H1 (cell line): ENCODE results near the gene TRAK1. TPM values are rescaled to one million over a fixed set of nuclear protein-coding genes. Genes with fewer than 3 reads are reported as not detected.

Experiments
- CTCF ChIA-PET: fragments of 300-600 bp; sonication (Branson Sonifier 250); formaldehyde crosslinking; loops from one replicate; lab custom pipeline; 2021; ENCODE audit not compliant: partially characterized antibody; lab: Charles Lee
- POLR2A ChIA-PET: fragments of 300-600 bp; sonication (Branson Sonifier 250); formaldehyde crosslinking; loops from one replicate; lab custom pipeline; 2021; ENCODE audit warnings: inconsistent platforms; ENCODE audit not compliant: partially characterized antibody; lab: Charles Lee
- DNase-seq, 2 experiments: peaks; one replicate each; pipeline versions ENCODE4 v3.0.0 to v3.0.0-alpha.2; 2010 to 2022; ENCODE audit warnings: low spot score in 2 of 2, low read depth in 1 of 2, mixed read lengths in 1 of 2
- FAIRE-seq: peaks from 2 replicates; lab custom pipeline; 2011; peaks lifted over from hg19 to GRCh38; lab: Jason Lieb, UNC
- H2AFZ ChIP-seq: 2 replicates; pipeline ENCODE4 v1.8.1; 2012; ENCODE audit warnings: low read length, inconsistent platforms
- H2AK5ac ChIP-seq: 2 replicates; pipeline ENCODE4 v1.6.1; 2013; ENCODE audit warnings: low read depth, low read length
- H2BK120ac ChIP-seq: replicated peaks from 2 replicates; pipeline ENCODE3; 2013; ENCODE audit warnings: low read depth, low read length, inconsistent platforms
- H2BK12ac ChIP-seq: 2 replicates; pipeline ENCODE4 v1.6.1; 2013; ENCODE audit warnings: low read depth, low read length
- H2BK15ac ChIP-seq: 2 replicates; pipeline ENCODE4 v1.6.1; 2013; ENCODE audit warnings: low read length
- H2BK20ac ChIP-seq: 2 replicates; pipeline ENCODE4 v1.6.1; 2013; ENCODE audit warnings: low read length
- H2BK5ac ChIP-seq: 2 replicates; pipeline ENCODE4 v1.6.1; 2013; ENCODE audit warnings: low read depth, low read length
- H3K14ac ChIP-seq: 2 replicates; pipeline ENCODE4 v1.6.1; 2013; ENCODE audit warnings: inconsistent platforms; ENCODE audit not compliant: insufficient read length
- H3K18ac ChIP-seq: 2 replicates; pipeline ENCODE4 v1.6.1; 2013; ENCODE audit warnings: low read length; ENCODE audit errors: extremely low read depth
- H3K23ac ChIP-seq: 2 replicates; pipeline ENCODE4 v1.6.1; 2013; ENCODE audit warnings: inconsistent platforms; ENCODE audit not compliant: insufficient read length
- H3K23me2 ChIP-seq: 2 replicates; pipeline ENCODE4 v1.6.1; 2013; ENCODE audit warnings: low read depth, low read length
- H3K27ac ChIP-seq: 2 replicates; pipeline ENCODE4 v1.6.1; 2011; ENCODE audit warnings: low read depth, low read length, inconsistent platforms
- H3K27me3 ChIP-seq, 4 experiments: replicated peaks in 1 of 4; 1 replicate in 1 of 4; 2 replicates in 3 of 4; pipeline versions ENCODE4 v1.6.1 to v1.8.1; 2011 to 2013; ENCODE audit warnings: low read length in 3 of 4, mild to moderate bottlenecking in 3 of 4, inconsistent platforms in 2 of 4, mixed read lengths in 2 of 4, moderate library complexity in 1 of 4; ENCODE audit not compliant: control insufficient read depth in 3 of 4, insufficient read depth in 3 of 4; ENCODE audit errors: extremely low read depth in 1 of 4
- H3K36me3 ChIP-seq, 4 experiments: 2 replicates each; pipeline versions ENCODE4 v1.6.1 to v1.8.1; 2011 to 2013; ENCODE audit warnings: mild to moderate bottlenecking in 4 of 4, low read length in 3 of 4, moderate library complexity in 2 of 4, control low read depth in 1 of 4, inconsistent platforms in 1 of 4; ENCODE audit not compliant: insufficient read depth in 4 of 4, control insufficient read depth in 2 of 4
- H3K4ac ChIP-seq: replicated peaks from 2 replicates; pipeline ENCODE3; 2013; ENCODE audit warnings: low read length, low read depth, mixed read lengths, inconsistent platforms; ENCODE audit not compliant: insufficient read length
- H3K4me1 ChIP-seq, 4 experiments: replicated peaks in 1 of 4; 1 replicate in 1 of 4; 2 replicates in 3 of 4; pipeline versions ENCODE4 v1.6.1 to v1.8.1; 2011 to 2013; ENCODE audit warnings: low read length in 3 of 4, inconsistent platforms in 2 of 4, mixed read lengths in 1 of 4; ENCODE audit not compliant: insufficient read depth in 4 of 4, control insufficient read depth in 3 of 4
- H3K4me2 ChIP-seq, 2 experiments: 2 replicates each; pipeline versions ENCODE4 v1.6.1 to v1.8.1; 2011 to 2013; ENCODE audit warnings: low read depth in 2 of 2, low read length in 2 of 2, control low read depth in 1 of 2, inconsistent platforms in 1 of 2, mild to moderate bottlenecking in 1 of 2; ENCODE audit not compliant: insufficient read depth in 1 of 2
- H3K4me3 ChIP-seq, 4 experiments: fragments of 200-600, 300-600 bp in 1 of 4; sonication (generic), shearing (Covaris generic), sonication (Bioruptor Twin) in 1 of 4; 2 replicates each; pipeline versions ENCODE4 v1.5.1 to v1.8.1; 2011 to 2016; ENCODE audit warnings: low read length in 4 of 4, low read depth in 3 of 4, control low read depth in 2 of 4, inconsistent platforms in 2 of 4, mild to moderate bottlenecking in 2 of 4, mixed read lengths in 1 of 4, moderate library complexity in 1 of 4; ENCODE audit not compliant: insufficient read depth in 2 of 4; ENCODE audit errors: extremely low read depth in 1 of 4
- H3K56ac ChIP-seq: replicated peaks from 2 replicates; pipeline ENCODE3; 2013; ENCODE audit warnings: low read depth, mild to moderate bottlenecking, mixed read lengths, low read length, inconsistent platforms; ENCODE audit not compliant: insufficient read length
- H3K79me1 ChIP-seq: 2 replicates; pipeline ENCODE4 v1.6.1; 2013; ENCODE audit warnings: low read depth, low read length, control low read depth
- H3K79me2 ChIP-seq, 2 experiments: 2 replicates each; pipeline versions ENCODE4 v1.6.1 to v1.8.1; 2012 to 2013; ENCODE audit warnings: low read length in 2 of 2, mild to moderate bottlenecking in 2 of 2, inconsistent platforms in 1 of 2; ENCODE audit not compliant: insufficient read depth in 2 of 2, control insufficient read depth in 1 of 2
- H3K9ac ChIP-seq, 4 experiments: replicated peaks in 1 of 4; 1 replicate in 1 of 4; 2 replicates in 3 of 4; pipeline versions ENCODE4 v1.6.1 to v1.8.1; 2011 to 2013; ENCODE audit warnings: low read depth in 3 of 4, low read length in 3 of 4, control low read depth in 2 of 4, mild to moderate bottlenecking in 2 of 4, moderate library complexity in 2 of 4, inconsistent platforms in 1 of 4; ENCODE audit errors: extremely low read depth in 1 of 4
- H3K9me3 ChIP-seq, 2 experiments: 2 replicates each; pipeline versions ENCODE4 v1.6.1 to v1.8.1; 2012 to 2013; ENCODE audit warnings: mild to moderate bottlenecking in 2 of 2, moderate library complexity in 2 of 2, control low read depth in 1 of 2, inconsistent platforms in 1 of 2, low read depth in 1 of 2, low read length in 1 of 2, mixed read lengths in 1 of 2; ENCODE audit not compliant: insufficient read depth in 2 of 2
- H4K20me1 ChIP-seq, 2 experiments: replicated peaks in 1 of 2; 2 replicates each; pipeline versions ENCODE3 to v1.8.1; 2011 to 2013; ENCODE audit warnings: inconsistent platforms in 2 of 2, low read length in 2 of 2, mild to moderate bottlenecking in 1 of 2; ENCODE audit not compliant: insufficient read depth in 2 of 2, control insufficient read depth in 1 of 2
- H4K5ac ChIP-seq: 2 replicates; pipeline ENCODE4 v1.6.1; 2013; ENCODE audit warnings: low read length, low read depth, mixed read lengths, inconsistent platforms; ENCODE audit not compliant: insufficient read length
- H4K8ac ChIP-seq: 2 replicates; pipeline ENCODE4 v1.8.0; 2013; ENCODE audit warnings: mild to moderate bottlenecking, moderate library complexity, low read length, inconsistent platforms; ENCODE audit not compliant: insufficient read depth; ENCODE audit errors: extremely low read depth
- H4K91ac ChIP-seq: replicated peaks from 2 replicates; pipeline ENCODE3; 2013; ENCODE audit warnings: low read length, mixed read lengths, inconsistent platforms; ENCODE audit not compliant: insufficient read length
- CBX5 ChIP-seq: fragments of 300-800, 300-1000 bp; sonication (generic); IDR thresholded peaks from 2 replicates; pipeline ENCODE4 v1.7.1; 2016; ENCODE audit warnings: antibody characterized with exemption, low read length, low read depth
- CEBPB ChIP-seq: IDR thresholded peaks from 2 replicates; pipeline ENCODE4 v1.6.1; 2012; ENCODE audit warnings: low read depth, low read length
- CREB1 ChIP-seq: IDR thresholded peaks from 2 replicates; pipeline ENCODE4 v1.6.1; 2012; ENCODE audit warnings: inconsistent platforms
- CTBP2 ChIP-seq: IDR thresholded peaks from 2 replicates; pipeline ENCODE4 v1.7.0; 2011; ENCODE audit warnings: borderline replicate concordance, mild to moderate bottlenecking, moderate library complexity, mixed read lengths, low read length; ENCODE audit not compliant: insufficient read depth, insufficient read length
- HDAC6 ChIP-seq: IDR thresholded peaks from one replicate; pipeline ENCODE4 v1.7.1; 2012; ENCODE audit warnings: low read depth, mild to moderate bottlenecking, inconsistent platforms, low read length, moderate library complexity
- JUND ChIP-seq: IDR thresholded peaks from 2 replicates; pipeline ENCODE4 v1.6.1; 2011; ENCODE audit warnings: mild to moderate bottlenecking, improper control_type of control experiment, low read length
- MAFK ChIP-seq: IDR thresholded peaks from 2 replicates; pipeline ENCODE4 v1.6.1; 2012; ENCODE audit warnings: low read depth, mild to moderate bottlenecking, improper control_type of control experiment, low read length
- NANOG ChIP-seq: IDR thresholded peaks from 2 replicates; pipeline ENCODE4 v1.6.1; 2011; ENCODE audit warnings: low read length, low read depth, mild to moderate bottlenecking, inconsistent platforms; ENCODE audit not compliant: insufficient read depth, poor library complexity, severe bottlenecking
- POLR2AphosphoS5 ChIP-seq: IDR thresholded peaks from 2 replicates; pipeline ENCODE4 v1.6.1; 2011; ENCODE audit warnings: low read depth, low read length
- SAP30 ChIP-seq: fragments of 300-600 bp; sonication (generic); IDR thresholded peaks from 2 replicates; pipeline ENCODE4 v1.7.1; 2012; ENCODE audit warnings: low read length, moderate library complexity, mild to moderate bottlenecking, inconsistent platforms; ENCODE audit not compliant: insufficient read depth, insufficient replicate concordance
- TEAD4 ChIP-seq: IDR thresholded peaks from 2 replicates; pipeline ENCODE4 v1.6.1; 2012; ENCODE audit warnings: low read depth, low read length, inconsistent platforms, mixed read lengths
- WGBS, 2 experiments: shearing (Covaris generic) in 1 of 2; methylation state at CpG; one replicate each; pipeline versions ENCODE4 v1.1.6 to v1.1.7; 2013 to 2015; ENCODE audit warnings: low lambda C conversion rate in 2 of 2, mixed read lengths in 2 of 2, inconsistent platforms in 1 of 2, low coverage in 1 of 2, missing lambda C conversion rate in 1 of 2; ENCODE audit not compliant: insufficient replicate concordance in 2 of 2, insufficient coverage in 1 of 2, insufficient read length in 1 of 2; ENCODE audit errors: extremely low coverage in 1 of 2, missing lambda C conversion rate in 1 of 2; 5-methylcytosine and 5-hydroxymethylcytosine counted together
- polyA plus RNA-seq, 7 experiments: library from polyadenylated mRNA; depleted of rRNA in 3 of 7; stranded (reverse) in 5 of 7; unstranded in 2 of 7; fragments of >200 nt in 5 of 7; fragments of 200-250 nt in 2 of 7; gene quantifications; 1 replicate in 5 of 7; 2 replicates in 1 of 7; 4 replicates in 1 of 7; pipeline versions ENCODE4 v1.2.1 to v1.2.3, GENCODE V29; 2011 to 2013; ENCODE audit warnings: missing spikeins in 2 of 7, mixed read lengths in 2 of 7
- total RNA-seq: library from RNA; stranded (reverse); fragmentation: NEBNext Ultra II Directional; extraction: Animal tissue kit (Norgen Biotek cat#: 25700); gene quantifications from 2 replicates; pipeline ENCODE4 v1.2.1, GENCODE V29; 2021

Gene TRAK1
- total and polyA plus RNA-seq, 2 of the 8 experiments (the other 6 are each of a cell fraction or from before 2014, with no cell fraction given), result 21.3 to 32.7 TPM

GRCh38 chr3:42224658-42225421 is 133.7 kb downstream of the TRAK1 start:
- Histone ChIP-seq H3K9ac (no peak overlapping the region), H2BK5ac (no peak overlapping the region), H3K14ac (no peak overlapping the region), H4K20me1 (no peaks in the 10 kb centered on the region), H3K4me1 (0 out of 7 replicates have a peak, but pooled peaks cover 0 to 4% (median 0%) of the 10 kb centered on the region in 4 experiments), H3K9me3 (no peaks in the 10 kb centered on the region), H3K36me3 (peaks cover 0 to 18% (median 12%) of the 10 kb centered on the region in 4 experiments; a peak in 5 of 8 replicates), H3K27ac (no peak overlapping the region), H3K56ac (no peak overlapping the region), H2BK20ac (no peak overlapping the region), H3K79me2 (no peaks in the 10 kb centered on the region), H3K27me3 (no peaks in the 10 kb centered on the region), H2AFZ (no peak overlapping the region), H4K91ac (no peak overlapping the region), H4K8ac (no peak overlapping the region), H4K5ac (no peak overlapping the region), H3K79me1 (no peaks in the 10 kb centered on the region; the same call in 1 of the 2 replicates), H2BK12ac (no peak overlapping the region), H2AK5ac (no peak overlapping the region), H2BK15ac (no peak overlapping the region), H2BK120ac (no peak overlapping the region), H3K18ac (no peak overlapping the region), H3K23ac (no peak overlapping the region), H3K4ac (no peak overlapping the region), H3K23me2 (no peaks in the 10 kb centered on the region), H3K4me3 (no peak overlapping the region), H3K4me2 (no peak overlapping the region)
- ChIA-PET CTCF (interaction anchor here (0.9 to 4.5 kb wide), 3 partner anchors 9 to 34 kb away, joined by 3 to 19 read pairs (median 7); no protein-coding TSS in a partner anchor), POLR2A (no interaction called here)
- DNase-seq, result no peak
- TF ChIP-seq TEAD4, result no peak
- TF ChIP-seq CBX5, result no peak
- TF ChIP-seq MAFK, result no peak
- no peak for TF ChIP-seq CREB1
- no peak for TF ChIP-seq SAP30
- no peak for TF ChIP-seq JUND
- no peak for TF ChIP-seq NANOG
- no peak for TF ChIP-seq HDAC6
- TF ChIP-seq CEBPB, result no peak
- no peak for TF ChIP-seq CTBP2
- no peak for TF ChIP-seq POLR2AphosphoS5
- WGBS, 2 experiments, result 88% methylated on average over 12 of the region's 12 CpGs; no CpG with 5 or more reads in 1 of the 2 experiments
- FAIRE-seq, result no peak
